A549 (cell line): ENCODE measurements around the gene ARL5C. TPM values are rescaled to one million over a fixed set of nuclear protein-coding genes. Genes with fewer than 3 reads are reported as not detected.

Experiments
- ATAC-seq, 2 experiments: fragments of 200-7000 bp in 1 of 2; fragments of >200 bp in 1 of 2; cut with Nextera tagmentation in 1 of 2; cut with Tn5 transposase in 1 of 2; 3 replicates each; pipeline versions ENCODE4 v1.8.0 to v1.9.1; 2018 to 2020; ENCODE audit warnings: mild to moderate bottlenecking in 1 of 2, moderate library complexity in 1 of 2
- CTCF ChIA-PET: fragments of 300-600 bp; sonication (Branson Sonifier 250); formaldehyde crosslinking; extraction: SDS; loops from one replicate; lab custom pipeline; 2021; ENCODE audit warnings: antibody characterized with exemption, inconsistent platforms; lab: Yijun Ruan, JAX
- POLR2A ChIA-PET: fragments of 350-600 bp; formaldehyde crosslinking; extraction: SDS; loops from one replicate; lab custom pipeline; 2021; ENCODE audit warnings: antibody characterized with exemption, inconsistent platforms; lab: Yijun Ruan, JAX
- DNase-seq, 2 experiments: peaks; one replicate each; pipeline versions ENCODE4 v3.0.0 to v3.0.0-alpha.2; 2011 to 2016; ENCODE audit warnings: low read depth in 1 of 2, low spot score in 1 of 2
- FAIRE-seq: peaks from 2 replicates; lab custom pipeline; 2011; peaks lifted over from hg19 to GRCh38; lab: Jason Lieb, UNC
- H3K27ac ChIP-seq, 2 experiments: fragments of >200 bp; sonication (Bioruptor Twin); formaldehyde crosslinking; 3 replicates each; pipeline ENCODE4 v1.5.1; 2016 to 2017
- H3K4me1 ChIP-seq: fragments of >200 bp; sonication (Bioruptor Twin); formaldehyde crosslinking; 3 replicates; pipeline ENCODE4 v1.6.1; 2016
- H3K4me2 ChIP-seq: fragments of >200 bp; sonication (Bioruptor Twin); formaldehyde crosslinking; 3 replicates; pipeline ENCODE4 v1.6.1; 2016
- H3K4me3 ChIP-seq: fragments of >200 bp; sonication (Bioruptor Twin); formaldehyde crosslinking; 3 replicates; pipeline ENCODE4 v1.5.1; 2016
- H3K9me3 ChIP-seq: fragments of >200 bp; sonication (Bioruptor Twin); formaldehyde crosslinking; 3 replicates; pipeline ENCODE4 v1.6.1; 2016
- BCL3 ChIP-seq: fragments of >200 bp; sonication (Bioruptor Twin); formaldehyde crosslinking; IDR thresholded peaks from 3 replicates; pipeline ENCODE4 v1.6.1; 2016
- CBX2 ChIP-seq: fragments of 200-600 bp; sonication (generic); IDR thresholded peaks from 2 replicates; pipeline ENCODE4 v1.6.1; 2016; ENCODE audit warnings: low read depth, mild to moderate bottlenecking, borderline replicate concordance
- CBX8 ChIP-seq: fragments of 200-600 bp; sonication (generic); IDR thresholded peaks from 2 replicates; pipeline ENCODE4 v1.6.1; 2016
- CHD4 ChIP-seq: fragments of 200-600 bp; sonication (generic); IDR thresholded peaks from 2 replicates; pipeline ENCODE4 v1.6.1; 2016; ENCODE audit warnings: antibody characterized with exemption, mild to moderate bottlenecking, borderline replicate concordance
- CTCF ChIP-seq: fragments of >200 bp; sonication (Bioruptor Twin); formaldehyde crosslinking; IDR thresholded peaks from 3 replicates; pipeline ENCODE4 v1.5.1; 2016
- EHMT2 ChIP-seq: fragments of 200-600 bp; sonication (generic); IDR thresholded peaks from 2 replicates; pipeline ENCODE4 v1.6.1; 2016; ENCODE audit warnings: antibody characterized with exemption, low read depth, mild to moderate bottlenecking, moderate library complexity
- EP300 ChIP-seq, 2 experiments: fragments of >200 bp; sonication (Bioruptor Twin); formaldehyde crosslinking; IDR thresholded peaks; 2 replicates in 1 of 2; 3 replicates in 1 of 2; pipeline ENCODE4 v1.6.1; 2016 to 2017
- FOXS1 ChIP-seq: fragments of 250-450 bp; sonication (Bioruptor Pico); IDR thresholded peaks from 2 replicates; pipeline ENCODE4 v1.5.0; 2020; ENCODE audit warnings: mild to moderate bottlenecking, moderate library complexity
- GATA3 ChIP-seq: IDR thresholded peaks from 2 replicates; pipeline ENCODE4 v1.6.1; 2012; ENCODE audit warnings: borderline replicate concordance
- HOXA7 ChIP-seq: fragments of 250-450 bp; sonication (Bioruptor Pico); IDR thresholded peaks from 2 replicates; pipeline ENCODE4 v1.5.0; 2020; ENCODE audit warnings: mild to moderate bottlenecking, moderate library complexity
- HOXB5 ChIP-seq: fragments of 250-450 bp; sonication (Bioruptor Pico); IDR thresholded peaks from 2 replicates; pipeline ENCODE4 v1.5.0; 2020; ENCODE audit warnings: mild to moderate bottlenecking, moderate library complexity
- JUNB ChIP-seq: fragments of >200 bp; sonication (Bioruptor Twin); formaldehyde crosslinking; IDR thresholded peaks from 2 replicates; pipeline ENCODE4 v1.6.1; 2016
- KDM5A ChIP-seq: fragments of 200-600 bp; sonication (generic); IDR thresholded peaks from 2 replicates; pipeline ENCODE4 v1.6.1; 2016; ENCODE audit warnings: antibody characterized with exemption, mild to moderate bottlenecking
- MAX ChIP-seq: IDR thresholded peaks from 2 replicates; pipeline ENCODE4 v1.6.1; 2012
- MAZ ChIP-seq: fragments of 150-350 bp; IDR thresholded peaks from 2 replicates; pipeline ENCODE4 v1.6.1; 2014; ENCODE audit warnings: antibody characterized with exemption, low read depth, low read length, borderline replicate concordance
- NPAS2 ChIP-seq: fragments of 250-450 bp; sonication (Bioruptor Pico); IDR thresholded peaks from 2 replicates; pipeline ENCODE4 v1.8.0; 2022; ENCODE audit warnings: mild to moderate bottlenecking, moderate library complexity, borderline replicate concordance
- POLR2AphosphoS2 ChIP-seq: conservative IDR thresholded peaks from 2 replicates; pipeline ENCODE4 v1.6.1; 2012; ENCODE audit warnings: low read length, improper control_type of control experiment, inconsistent platforms
- RAD21 ChIP-seq, 2 experiments: fragments of >200 bp in 1 of 2; sonication (Bioruptor Twin) in 1 of 2; formaldehyde crosslinking in 1 of 2; IDR thresholded peaks in 1 of 2; conservative IDR thresholded peaks in 1 of 2; 2 replicates in 1 of 2; 3 replicates in 1 of 2; pipeline ENCODE4 v1.6.1; 2012 to 2018; ENCODE audit warnings: inconsistent platforms in 1 of 2
- REST ChIP-seq: fragments of 200-600 bp; sonication (generic); IDR thresholded peaks from 2 replicates; pipeline ENCODE4 v1.6.1; 2016; ENCODE audit warnings: antibody characterized with exemption, mild to moderate bottlenecking, moderate library complexity
- TFCP2L1 ChIP-seq: fragments of 250-450 bp; sonication (Bioruptor Pico); IDR thresholded peaks from 2 replicates; pipeline ENCODE4 v1.5.0; 2021; ENCODE audit warnings: mild to moderate bottlenecking
- TP53 ChIP-seq: fragments of 250-450 bp; sonication (Bioruptor Pico); IDR thresholded peaks from 2 replicates; pipeline ENCODE4 v1.5.0; 2021; ENCODE audit warnings: mild to moderate bottlenecking, moderate library complexity
- ZFP36 ChIP-seq: fragments of 450-650 bp; IDR thresholded peaks from 2 replicates; pipeline ENCODE4 v1.6.1; 2014; ENCODE audit warnings: borderline replicate concordance; ENCODE audit not compliant: partially characterized antibody
- WGBS: methylation state at CpG from one replicate; pipeline ENCODE4 v1.1.6; 2017; ENCODE audit errors: missing lambda C conversion rate; 5-methylcytosine and 5-hydroxymethylcytosine counted together
- polyA minus RNA-seq: library from RNA; depleted of rRNA, polyadenylated mRNA; stranded (reverse); fragments of >200 nt; gene quantifications from 2 replicates; pipeline ENCODE4 v1.2.3, GENCODE V29; 2011; rRNA and poly(A)+ RNA removed
- polyA plus RNA-seq, 4 experiments: library from polyadenylated mRNA; depleted of rRNA in 3 of 4; stranded (reverse); fragments of >200 nt; fragmentation: RNase III in 1 of 4; extraction: RNeasy Plus Mini Kit Qiagen cat#74134 plus additional on column Dnase treatment in 1 of 4; gene quantifications; 2 replicates in 3 of 4; 3 replicates in 1 of 4; pipeline ENCODE4 v1.2.3, GENCODE V29; 2011 to 2017

Gene ARL5C
- polyA plus RNA-seq (2011; rRNA removed) (not detected in 2 replicates), polyA plus RNA-seq (2017; fragmentation: RNase III; extraction: RNeasy Plus Mini Kit Qiagen cat#74134 plus additional on column Dnase treatment) (not detected in 3 replicates), polyA minus RNA-seq (not detected in 2 replicates)
- polyA plus RNA-seq (2012; cell fraction: cytosol; rRNA removed) = not detected in 2 replicates
- polyA plus RNA-seq (2012; cell fraction: nucleus; rRNA removed) = 0.01 TPM in 1 of 2 replicates, not detected in the other

- 82% methylated on average over 17 of the region's 17 CpGs for WGBS
- Histone ChIP-seq H3K4me2 (peak within 1 kb of the TSS; percentile 62), H3K4me3 (no peak within 1 kb of the TSS), H3K9me3 (no peaks in the 10 kb centered on the region), H3K4me1 (peaks cover 6% of the 10 kb centered on the region; the same call in 2 of the 3 replicates), H3K27ac (peak within 1 kb of the TSS in 1 of 2 experiments; percentile 51; a peak in 2 of 6 replicates)
- no peak for FAIRE-seq
- no peak for DNase-seq
- ChIA-PET CTCF (interaction anchor here (0.6 to 30.5 kb wide), 11 partner anchors 8 to 190 kb away, joined by 3 to 612 read pairs (median 28); partner anchors contain the start of genes ARL5C and PLXDC1), POLR2A (interaction anchor here (2.6 kb wide), 1 partner anchor 34 kb away, joined by 21 read pairs; the partner anchor contains the start of gene RPL19)
- no peak for ATAC-seq
- TF ChIP-seq CBX2 = no peak
- TF ChIP-seq NPAS2 (CRISPR knock-in tag) = no peak
- no peak for TF ChIP-seq MAZ
- no peak for TF ChIP-seq MAX
- no peak for TF ChIP-seq FOXS1 (CRISPR knock-in tag)
- TF ChIP-seq HOXA7 = no peak
- no peak for TF ChIP-seq POLR2AphosphoS2
- no peak for TF ChIP-seq CTCF
- TF ChIP-seq KDM5A = no peak
- TF ChIP-seq CHD4 = no peak
- TF ChIP-seq REST = no peak
- TF ChIP-seq TFCP2L1 (CRISPR knock-in tag) = no peak
- no peak for TF ChIP-seq EHMT2
- TF ChIP-seq TP53 (CRISPR knock-in tag) = no peak
- TF ChIP-seq RAD21 (conservative IDR thresholded peaks at IDR 0.05 in 1 of 2, IDR thresholded peaks at IDR 0.05 in 1 of 2) = no peak
- no peak for TF ChIP-seq BCL3
- TF ChIP-seq, all 56 proteins: peak for 0
Observed at GRCh38 chr17:39165841-39166349, at the start of gene ARL5C. TSS of gene ARL5C (minus strand) at chr17:39166161. CDS start at chr17:39165760, 401 bp downstream.

- 42% methylated on average over 8 of the region's 9 CpGs for WGBS
- ATAC-seq (peak; percentile 45 to 65; a peak in 5 of 6 replicates), FAIRE-seq (no peak), DNase-seq (peak; percentile 76)
- Histone ChIP-seq H3K4me3 (no peak overlapping the region), H3K27ac (peak overlapping the region; percentile 37 to 51; a peak in 2 of 6 replicates), H3K4me1 (peaks cover 30% of the 10 kb centered on the region), H3K4me2 (0 out of 3 replicates have a peak overlapping the region, but pooled peaks have one; percentile 21), H3K9me3 (no peaks in the 10 kb centered on the region)
- CTCF ChIA-PET = interaction anchor here (0.7 to 31.5 kb wide), 4 partner anchors 9 to 120 kb away, joined by 3 to 1140 read pairs (median 4); no protein-coding TSS in a partner anchor
- POLR2A ChIA-PET = interaction anchor here (1.7 kb wide), 1 partner anchor 14 kb away, joined by 6 read pairs; the partner anchor contains the start of gene RPL19
- no peak for TF ChIP-seq GATA3
- no peak for TF ChIP-seq EHMT2
- no peak for TF ChIP-seq BCL3
- no peak for TF ChIP-seq HOXB5 (CRISPR knock-in tag)
- TF ChIP-seq CBX8 = no peak
- no peak for TF ChIP-seq JUNB
- no peak for TF ChIP-seq ZFP36
- TF ChIP-seq EP300 (IDR thresholded peaks at IDR 0.05) = no peak
- TF ChIP-seq MAX = 0 out of 2 replicates have a peak, but pooled peaks have one; percentile 36
- TF ChIP-seq REST = no peak
Observed at GRCh38 chr17:39213852-39214251, 47.9 kb upstream of the ARL5C start.
